Bone marrow (tissue), 2 donors: ENCODE measurements around the gene KCNK7.

Experiments used
- DNase-seq, 2 donors: peaks; one replicate each; lab custom pipeline; 2025; lab: John Stamatoyannopoulos, UW

KCNK7 gene

DNA sequence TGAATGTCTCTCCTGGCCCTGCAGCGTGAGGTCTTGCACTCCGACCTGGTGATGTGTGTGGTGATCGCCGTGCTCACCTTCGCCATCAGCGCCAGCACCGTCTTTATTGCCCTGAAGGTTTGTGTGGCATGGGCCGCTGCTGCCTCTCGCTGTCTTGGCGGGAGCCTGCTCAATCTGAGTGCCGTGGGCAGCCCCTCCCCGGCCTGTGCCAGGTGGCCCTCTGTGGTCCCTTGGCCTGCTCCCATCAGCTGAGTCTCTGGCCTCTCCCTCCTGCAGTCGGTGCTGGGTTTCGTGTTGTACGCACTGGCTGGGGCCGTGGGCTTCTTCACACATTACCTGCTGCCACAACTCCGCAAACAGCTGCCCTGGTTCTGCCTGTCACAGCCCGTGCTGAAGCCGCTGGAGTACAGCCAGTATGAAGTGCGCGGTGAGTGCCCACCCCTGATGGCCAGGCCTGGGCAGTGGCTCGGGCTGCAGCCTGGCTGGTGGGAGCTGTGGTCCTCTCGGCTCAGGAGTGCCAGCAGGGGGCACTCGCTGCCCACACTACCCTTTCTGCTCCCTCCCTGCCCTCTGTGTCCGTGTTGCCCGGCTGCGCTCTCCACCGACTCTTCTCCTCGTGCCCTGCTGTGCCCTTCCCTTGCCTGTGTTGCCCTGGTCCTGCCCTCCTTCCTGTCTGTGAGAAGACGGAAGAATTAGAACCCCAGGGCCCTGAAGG, 30.2 kb upstream of the KCNK7 start:
- peak; percentile 30 to 51 for DNase-seq

DNA sequence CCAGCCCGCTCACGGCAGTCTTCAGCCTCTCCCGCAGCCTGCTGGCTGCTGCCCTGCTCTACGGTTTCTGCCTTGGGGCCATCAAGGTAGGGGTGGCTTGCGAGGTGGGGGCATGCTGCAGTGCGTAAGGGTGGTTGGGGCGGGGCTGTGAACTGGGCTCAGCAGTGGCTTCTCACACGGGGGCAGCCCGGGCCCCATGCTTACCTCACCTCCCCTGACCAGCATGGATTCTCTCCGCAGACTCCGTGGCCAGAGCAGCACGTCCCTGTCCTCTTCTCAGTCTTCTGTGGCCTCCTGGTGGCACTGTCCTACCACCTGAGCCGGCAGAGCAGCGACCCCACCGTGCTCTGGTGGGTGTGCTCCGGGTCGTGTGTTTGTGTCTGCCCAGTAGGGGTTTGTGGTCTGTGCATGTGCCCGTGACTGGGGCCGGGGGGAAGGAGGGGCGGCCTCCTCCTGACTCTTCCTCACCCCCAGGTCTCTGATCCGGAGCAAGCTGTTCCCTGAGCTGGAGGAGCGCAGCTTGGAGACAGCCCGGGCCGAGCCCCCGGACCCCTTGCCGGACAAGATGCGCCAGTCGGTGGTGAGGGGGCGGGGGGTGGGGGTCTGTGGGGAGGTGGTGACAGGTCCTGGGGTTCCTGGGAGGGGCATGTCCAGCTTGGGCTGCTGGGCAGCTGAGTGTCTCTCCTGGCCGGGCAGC, 29.5 kb upstream of the KCNK7 start:
- DNase-seq, result no peak

DNA sequence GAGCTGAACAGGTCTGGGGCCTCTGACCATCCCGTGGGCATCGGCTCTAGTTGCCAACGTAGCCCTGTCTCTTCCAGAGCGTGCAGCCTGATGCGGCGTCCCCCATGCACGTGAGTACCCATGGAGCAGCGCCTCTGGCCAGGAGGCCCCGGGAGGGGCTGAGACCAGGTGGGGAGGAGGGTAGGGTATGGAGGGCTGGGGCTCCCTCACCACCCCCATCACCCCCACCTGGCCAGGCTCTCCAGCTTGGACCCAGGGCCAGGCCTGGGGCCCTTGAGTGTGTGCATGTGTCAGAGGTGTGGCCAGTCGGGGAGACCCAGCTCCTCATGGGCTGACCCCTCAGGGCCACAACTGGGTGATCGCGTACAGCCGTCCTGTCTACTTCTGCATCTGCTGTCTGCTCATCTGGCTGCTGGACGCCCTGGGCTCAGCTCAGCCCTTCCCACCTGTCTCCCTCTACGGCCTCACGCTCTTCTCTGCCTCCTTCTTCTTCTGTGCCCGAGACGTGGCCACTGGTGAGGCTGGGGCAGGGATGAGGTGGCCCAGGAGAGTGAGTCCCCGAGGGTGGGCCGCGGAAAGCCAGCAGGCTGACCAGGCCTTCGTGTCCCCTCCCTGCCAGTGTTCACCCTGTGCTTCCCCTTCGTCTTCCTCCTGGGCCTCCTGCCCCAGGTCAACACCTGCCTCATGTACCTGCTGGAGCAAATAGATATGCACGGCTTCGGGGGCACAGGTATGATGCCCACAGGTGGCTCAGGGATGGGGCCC, 28.4 kb upstream of the KCNK7 start:
- DNase-seq, result no peak

DNA sequence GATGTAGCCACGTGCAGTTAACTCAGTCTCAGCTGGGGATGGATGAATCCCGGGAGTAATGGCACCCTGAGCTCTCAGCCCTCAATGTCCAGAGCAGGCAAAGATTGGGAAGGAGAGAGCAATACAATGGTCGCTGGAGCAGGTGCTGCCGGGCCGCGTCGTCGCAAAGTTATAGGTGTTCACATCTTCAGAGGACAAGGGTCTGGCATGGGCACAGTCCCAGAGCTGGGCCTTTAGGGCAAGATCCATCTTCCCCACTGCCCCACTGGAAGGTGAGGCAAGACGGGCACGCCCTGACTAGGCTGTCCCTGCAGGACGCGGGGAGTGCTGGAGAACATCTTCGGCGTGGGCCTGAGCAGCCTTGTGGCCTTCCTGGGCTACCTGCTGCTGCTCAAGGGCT, 27.6 kb upstream of the KCNK7 start:
- no peak for DNase-seq

DNA sequence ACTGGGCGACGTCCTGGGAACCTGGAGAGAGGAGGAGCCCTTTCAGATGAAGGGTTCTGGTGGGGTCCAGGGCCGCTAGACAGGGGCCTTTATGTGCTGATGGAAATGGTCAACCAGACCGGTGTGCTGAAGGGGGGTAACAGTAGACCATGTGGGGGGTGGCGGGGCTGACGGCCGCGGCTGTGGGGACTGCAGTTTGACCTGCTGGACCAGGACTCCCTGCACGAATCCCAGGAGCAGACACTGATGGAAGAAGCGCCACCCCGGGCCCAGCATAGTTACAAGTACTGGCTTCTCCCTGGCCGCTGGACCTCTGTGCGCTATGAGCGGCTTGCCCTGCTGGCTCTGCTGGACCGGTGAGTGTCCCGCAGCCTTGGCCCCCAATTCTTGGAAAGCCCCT, 26.4 kb upstream of the KCNK7 start:
- no peak for DNase-seq

DNA sequence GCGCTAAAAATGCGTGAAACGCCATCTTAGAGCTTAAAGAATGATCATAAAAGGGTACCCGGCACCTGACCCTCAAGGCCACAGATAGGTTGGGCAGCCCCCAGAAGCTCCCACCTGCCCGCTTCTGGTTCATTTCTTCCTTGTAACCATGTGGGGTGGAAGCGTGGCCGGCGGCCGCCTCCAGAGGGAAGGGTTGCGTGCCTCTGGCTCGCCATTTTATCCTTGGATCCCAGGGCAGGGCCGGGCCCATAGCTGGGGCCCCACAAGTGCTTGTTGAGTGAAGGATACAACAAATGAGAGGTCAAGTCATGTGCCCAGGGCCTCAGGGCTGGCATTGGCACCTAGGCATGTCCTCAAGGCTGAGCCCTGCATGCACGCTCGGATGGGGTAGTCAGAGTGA, 25.9 kb upstream of the KCNK7 start:
- DNase-seq, result no peak

DNA sequence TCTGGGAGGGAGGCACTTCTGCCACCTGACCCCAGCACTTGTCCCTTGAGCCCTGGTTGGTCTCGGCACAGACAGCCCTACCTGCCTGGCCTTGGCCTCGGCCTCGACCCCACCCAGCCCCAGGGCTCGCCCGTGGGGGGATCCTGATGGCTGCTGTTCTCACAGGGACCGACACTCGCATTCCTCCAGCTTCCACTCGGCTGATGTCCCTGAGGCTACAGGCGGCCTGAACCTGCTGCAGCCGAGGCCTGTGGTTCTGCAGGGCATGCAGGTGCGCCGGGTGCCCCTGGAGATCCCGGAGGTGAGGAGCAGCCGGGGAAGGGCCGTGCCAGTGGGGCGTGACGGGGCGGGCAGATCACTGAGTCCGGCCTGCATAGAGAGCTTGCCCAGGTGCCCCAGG, 25.1 kb upstream of the KCNK7 start:
- no peak for DNase-seq

DNA sequence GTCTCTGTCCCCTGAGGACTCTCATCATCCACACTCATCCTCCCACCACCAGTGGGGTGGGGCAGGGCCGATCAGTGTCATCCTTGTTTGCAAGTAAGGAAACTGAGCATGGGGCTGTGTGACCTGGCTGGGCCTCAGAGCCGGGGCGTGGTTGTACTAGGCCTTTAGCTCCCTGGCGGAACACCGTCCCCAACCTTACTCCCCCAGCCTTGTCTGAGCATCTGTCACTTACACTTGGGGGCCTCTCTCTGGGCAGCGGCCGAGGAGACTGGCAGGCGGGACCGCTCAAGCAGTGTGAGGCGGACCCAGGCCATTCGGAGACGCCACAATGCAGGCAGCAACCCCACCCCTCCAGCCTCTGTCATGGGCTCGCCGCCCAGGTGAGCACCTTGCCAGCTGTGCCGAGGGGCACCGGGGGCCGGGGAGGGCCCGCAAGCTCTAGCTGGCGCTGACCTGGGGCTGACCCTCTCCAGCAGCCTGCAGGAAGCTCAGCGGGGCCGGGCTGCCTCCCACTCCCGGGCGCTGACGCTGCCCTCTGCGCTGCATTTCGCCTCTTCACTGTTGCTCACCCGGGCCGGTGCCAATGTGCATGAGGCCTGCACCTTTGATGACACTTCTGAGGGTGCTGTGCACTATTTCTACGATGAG, 23.8 kb upstream of the KCNK7 start:
- DNase-seq, result no peak

DNA sequence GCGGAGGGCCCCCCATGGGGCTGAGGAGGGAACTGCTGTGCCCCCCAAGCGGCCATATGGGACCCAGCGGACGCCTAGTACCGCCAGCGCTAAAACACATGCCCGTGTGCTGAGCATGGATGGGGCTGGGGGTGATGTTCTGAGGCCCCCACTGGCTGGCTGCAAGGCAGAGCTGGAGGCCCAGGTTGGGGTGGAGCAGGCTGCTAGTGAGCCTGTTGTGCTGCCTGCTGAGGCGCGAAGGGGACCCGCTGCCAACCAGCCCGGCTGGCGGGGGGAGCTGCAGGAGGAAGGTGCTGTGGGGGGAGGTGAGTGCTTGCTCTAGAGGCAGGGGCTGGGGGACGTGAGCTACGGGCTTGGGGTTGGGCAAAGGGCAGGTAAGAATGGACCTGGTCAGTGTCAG, 23.2 kb upstream of the KCNK7 start:
- no peak for DNase-seq

DNA sequence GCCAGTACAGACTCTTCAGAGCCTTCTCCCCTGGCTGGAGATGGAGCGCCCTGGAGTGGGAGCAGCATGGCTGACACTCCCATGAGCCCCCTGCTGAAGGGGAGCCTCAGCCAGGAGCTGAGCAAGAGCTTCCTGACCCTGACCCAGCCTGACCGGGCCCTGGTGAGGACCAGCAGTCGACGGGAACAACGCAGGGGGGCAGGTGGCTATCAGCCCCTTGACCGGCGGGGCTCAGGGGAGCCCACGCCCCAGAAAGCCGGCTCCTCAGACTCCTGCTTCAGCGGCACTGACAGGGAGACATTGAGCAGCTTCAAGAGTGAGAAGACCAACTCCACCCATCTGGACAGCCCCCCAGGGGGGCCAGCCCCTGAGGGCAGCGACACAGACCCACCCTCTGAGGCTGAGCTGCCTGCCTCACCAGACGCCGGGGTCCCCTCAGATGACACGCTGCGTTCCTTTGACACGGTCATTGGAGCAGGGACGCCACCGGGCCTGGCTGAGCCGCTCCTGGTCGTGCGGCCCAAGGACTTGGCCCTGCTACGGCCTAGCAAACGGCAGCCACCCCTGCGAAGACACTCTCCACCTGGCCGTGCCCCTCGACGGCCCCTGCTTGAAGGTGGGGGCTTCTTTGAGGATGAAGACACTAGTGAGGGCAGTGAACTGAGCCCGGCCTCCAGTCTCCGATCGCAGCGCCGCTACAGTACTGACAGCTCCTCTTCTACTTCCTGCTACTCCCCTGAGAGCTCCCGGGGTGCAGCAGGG, 22.6 kb upstream of the KCNK7 start:
- DNase-seq, result no peak

DNA sequence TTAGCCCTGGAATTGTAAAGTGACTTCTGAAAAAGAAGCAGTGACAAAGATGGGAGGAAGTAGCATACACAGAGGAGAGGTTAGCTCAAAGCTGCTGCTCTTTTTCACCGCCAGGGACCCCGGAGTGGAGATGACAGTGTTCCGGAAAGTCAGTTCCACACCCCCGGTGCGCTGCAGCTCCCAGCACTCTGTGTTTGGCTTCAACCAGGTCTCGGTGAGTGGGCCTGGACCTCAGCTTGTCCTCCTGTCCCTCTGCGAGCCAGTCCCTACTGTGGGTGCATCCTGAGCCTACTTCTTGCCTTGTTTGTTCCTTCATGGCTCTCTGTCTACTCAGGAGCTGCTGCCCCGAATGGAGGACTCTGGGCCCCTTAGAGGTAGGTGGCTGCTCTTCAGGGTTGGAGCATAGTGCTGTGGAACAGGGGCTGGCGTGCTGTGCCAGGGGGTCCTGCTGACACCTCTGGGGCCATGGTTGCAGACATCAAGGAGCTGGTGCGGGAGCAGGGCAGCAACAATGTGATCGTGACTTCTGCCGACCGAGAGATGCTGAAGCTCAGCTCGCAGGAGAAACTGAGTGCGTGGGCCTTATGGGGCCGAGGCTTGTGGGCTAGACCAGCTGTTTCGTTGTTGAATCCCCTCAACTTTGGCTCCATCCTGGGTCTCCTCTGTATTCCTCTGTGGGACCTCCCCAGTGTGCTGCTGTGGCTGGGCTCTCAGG, 21.7 kb upstream of the KCNK7 start:
- DNase-seq, result no peak

DNA sequence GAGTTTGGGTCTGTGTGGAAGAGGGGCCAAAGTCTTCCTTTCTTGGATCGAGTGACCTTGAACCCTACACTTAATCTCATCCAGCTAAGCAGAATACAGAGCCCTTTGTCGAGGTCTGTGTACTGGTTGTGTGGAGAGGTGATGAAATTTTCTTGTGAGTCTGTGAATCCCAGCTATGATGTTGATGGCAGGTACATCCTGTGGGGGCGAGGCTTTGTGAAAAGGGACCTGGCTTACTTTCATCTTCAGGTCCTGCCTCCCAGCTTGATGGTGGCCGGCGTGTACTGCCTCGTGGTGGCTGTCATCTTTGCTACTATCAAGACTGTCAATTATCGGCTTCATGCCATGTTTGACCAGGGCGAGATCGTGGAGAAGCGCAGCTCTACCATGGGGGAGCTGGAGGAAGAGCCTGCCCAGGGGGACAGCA, 21.0 kb upstream of the KCNK7 start:
- no peak for DNase-seq

DNA sequence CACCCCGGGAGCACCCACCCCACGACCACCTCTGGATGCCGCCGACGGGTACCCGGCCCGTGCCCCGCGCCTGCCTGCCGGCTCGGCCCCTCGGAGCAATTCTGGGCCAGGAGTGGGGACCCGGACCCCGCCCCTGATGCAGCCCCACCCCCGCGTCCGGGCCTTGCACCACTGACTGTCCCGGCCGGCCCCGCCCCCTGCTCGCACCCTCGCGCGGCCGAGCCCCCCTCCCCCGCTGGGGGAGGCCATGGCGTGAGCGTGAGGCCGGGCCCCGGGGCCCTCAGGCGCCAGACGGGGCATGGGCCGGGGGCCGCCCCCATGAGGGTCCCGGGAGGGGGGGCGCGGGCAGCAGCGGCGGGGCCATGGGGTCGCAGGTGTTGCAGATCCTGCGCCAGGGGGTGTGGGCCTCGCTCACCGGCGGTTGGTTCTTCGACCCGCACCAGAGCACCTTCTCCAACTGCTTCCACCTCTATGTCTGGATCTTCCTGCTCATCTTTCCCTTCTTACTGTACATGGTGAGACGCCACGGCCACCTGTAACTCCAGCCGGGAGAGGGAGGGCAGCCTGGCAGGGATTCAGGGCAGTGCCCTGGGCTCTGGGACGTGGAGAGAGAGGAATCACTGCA, 20.5 kb upstream of the KCNK7 start:
- DNase-seq, result no peak

DNA sequence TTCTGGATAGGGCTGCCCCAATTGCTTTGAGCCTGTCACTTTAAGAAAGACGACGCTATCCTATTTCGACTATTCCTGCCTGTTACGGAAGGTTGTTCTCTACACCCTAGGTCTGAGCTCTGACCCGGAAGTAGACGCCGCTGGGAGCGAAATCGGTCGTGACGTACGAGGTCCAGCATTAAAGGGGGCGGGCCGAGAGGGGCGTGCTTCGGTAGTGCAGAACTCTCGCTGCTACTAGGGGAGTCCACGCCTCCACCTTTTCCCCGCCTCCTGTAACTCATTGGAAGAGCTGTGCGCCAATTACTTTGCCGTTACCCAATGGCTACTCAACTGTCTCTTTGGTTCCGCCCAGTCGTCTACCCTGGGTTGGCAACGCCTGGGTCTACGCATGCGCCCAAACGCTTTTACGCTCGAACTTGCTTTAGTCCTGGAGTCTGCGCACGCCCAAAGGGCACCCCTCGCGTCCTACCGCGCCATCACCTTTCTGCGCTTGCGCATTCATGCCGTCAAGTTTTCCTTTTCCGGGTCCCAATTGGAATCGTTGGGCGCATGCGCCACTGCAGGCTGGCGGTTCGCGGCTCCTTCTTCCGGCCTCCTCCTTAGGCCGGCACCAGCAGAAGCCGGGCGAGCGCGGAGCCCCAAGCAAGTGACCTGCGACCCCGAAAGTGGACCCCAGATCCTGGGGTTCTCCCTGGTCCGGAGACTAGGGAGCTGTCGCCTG, 19.8 kb upstream of the KCNK7 start, which contains the start of gene PCNX3:
TSS of gene PCNX3 (plus strand) at position 548 of the 721 bp plus-strand sequence. CDS start 536 bp downstream, outside the sequence.
- DNase-seq, result peak; percentile 100

DNA sequence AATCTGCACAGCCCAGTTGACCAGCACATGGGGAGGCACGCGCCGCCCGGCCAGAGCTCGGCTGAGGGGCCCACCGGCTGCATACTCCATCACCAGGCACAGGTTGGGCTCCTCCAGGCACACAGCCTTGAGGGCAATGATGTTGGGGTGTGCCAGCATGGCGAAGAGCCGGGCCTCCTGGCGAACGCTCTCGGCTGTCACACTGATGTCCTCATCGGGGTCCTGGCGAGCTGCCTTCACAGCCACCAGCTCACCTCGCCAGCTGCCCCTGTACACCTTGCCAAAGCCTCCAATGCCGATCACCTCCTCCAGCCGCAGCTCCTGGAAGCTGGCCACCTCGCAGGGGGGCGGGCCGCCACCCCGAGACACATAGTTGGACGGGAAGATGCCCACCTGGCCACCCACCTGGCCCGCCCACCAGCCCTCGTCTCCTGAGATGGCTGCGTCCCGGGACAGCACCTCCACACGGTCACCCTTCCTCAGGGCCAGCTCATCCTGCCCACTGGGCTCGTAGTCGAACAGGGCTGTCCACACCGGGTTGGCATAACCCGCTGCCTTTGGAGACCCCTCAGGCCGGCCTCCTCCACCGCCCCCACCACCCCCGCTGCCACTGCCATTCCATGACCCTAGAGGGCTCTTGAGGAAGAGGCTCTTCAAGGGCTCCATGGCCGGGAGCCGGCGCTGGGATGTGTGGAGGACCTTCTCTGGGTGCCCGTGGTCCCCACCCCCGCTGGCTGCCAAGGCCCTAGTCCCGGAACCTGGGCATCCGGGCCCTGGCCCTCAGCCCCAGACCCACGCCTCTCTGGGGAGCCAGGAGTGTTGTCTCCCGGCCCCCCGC, 17.7 kb upstream of the KCNK7 start:
- no peak for DNase-seq

DNA sequence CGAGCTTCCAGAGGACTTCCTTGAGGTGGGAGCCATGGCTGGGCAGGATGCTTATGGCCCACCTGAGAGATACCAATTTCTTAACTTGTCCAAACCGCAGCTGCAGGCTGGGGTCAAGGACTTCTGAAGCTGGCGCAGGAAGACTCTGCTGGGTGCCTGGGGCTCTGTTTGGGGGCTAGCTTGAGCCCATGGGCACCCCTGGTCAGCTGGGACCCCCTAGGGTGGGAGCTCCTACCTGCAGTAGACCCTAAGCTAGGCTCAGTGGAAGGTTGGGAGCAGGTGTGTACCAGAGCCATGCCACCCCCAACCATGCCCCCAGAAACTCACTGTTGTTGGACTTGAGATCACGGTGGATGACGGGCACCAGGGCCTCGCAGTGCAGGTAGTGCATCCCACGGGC, 17.1 kb upstream of the KCNK7 start:
- no peak for DNase-seq

DNA sequence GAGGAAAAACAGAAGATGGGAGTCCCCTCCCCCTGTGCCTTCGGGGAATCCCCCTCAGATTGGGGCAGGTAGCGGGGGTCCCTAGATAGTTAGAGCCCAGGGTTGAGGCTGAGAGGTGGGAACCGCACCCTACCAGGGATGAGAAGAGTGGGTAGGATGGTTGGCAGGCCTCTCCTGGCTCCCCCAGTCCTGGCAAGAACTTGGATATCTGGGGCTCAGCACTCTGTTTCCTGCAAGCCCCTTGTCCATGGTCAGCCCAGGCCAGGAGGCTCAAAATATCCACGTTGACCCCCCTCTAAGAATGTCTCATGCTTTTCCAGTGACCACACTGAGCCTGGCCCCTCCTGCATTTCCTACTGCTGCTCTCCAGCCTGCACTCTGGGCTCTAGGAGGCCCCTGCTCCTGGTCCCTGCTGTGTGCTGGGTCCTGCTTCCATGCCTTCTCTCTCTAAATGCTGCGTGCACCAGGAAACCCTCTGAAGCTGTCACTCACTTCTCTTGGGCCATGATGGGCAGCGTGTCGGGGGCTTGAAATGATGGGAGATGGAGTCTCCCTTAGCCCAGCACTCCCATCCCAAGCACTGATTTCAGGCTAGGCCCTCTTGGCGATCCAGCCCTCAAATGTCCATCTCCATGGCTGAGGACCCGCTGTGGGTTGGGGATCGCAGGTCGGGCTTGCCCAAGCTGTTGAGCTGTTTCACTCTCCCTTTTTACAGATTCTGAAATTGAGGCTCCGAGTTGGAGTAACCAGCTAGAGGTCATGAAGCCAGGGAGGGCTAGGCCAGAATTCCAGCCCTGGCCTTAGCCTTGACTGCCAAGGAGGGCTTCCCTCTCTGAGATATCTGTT, 16.4 kb upstream of the KCNK7 start:
- DNase-seq, result no peak
